Measurements from ENCODE around the gene CPD. TPM values are rescaled to one million over a fixed set of nuclear protein-coding genes. Genes with fewer than 3 reads are reported as not detected.
A peak's percentile ranks its signal among the peaks of the same experiment; 100 is the strongest.

Gene CPD
- polyA plus RNA-seq, 1 of the 3 experiments (the other 2 are of a cell fraction), result 12.5 TPM

DNA sequence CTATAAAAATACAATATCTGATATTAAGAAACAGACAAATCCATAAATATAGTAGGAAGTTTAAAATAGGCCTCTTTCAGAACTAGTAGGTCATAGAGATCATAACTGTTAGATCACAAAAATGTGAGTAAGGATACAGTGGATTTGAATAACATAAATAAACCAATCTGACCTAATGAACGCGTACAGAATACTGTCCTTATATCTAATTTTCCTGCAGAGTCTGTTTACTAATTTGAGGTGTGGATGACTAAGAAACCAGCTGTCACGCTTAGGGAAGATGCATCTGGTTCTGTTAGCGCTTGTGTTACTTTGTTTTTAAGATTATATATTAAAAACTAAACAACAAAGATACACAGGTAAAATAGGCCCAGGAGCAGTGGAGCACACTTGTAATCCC is 14.8 kb downstream of the CPD start:
- Histone ChIP-seq H3K27ac (ENCODE audit: low read depth in 2 of 2, low read length in 1 of 2) (no peak overlapping the region; a peak in 1 of 4 replicates), H3F3A (replicated peaks; ENCODE audit: insufficient read depth) (peaks cover 6% of the 10 kb centered on the region), H3K79me2 (ENCODE audit: insufficient read depth) (peaks cover 8% of the 10 kb centered on the region), H4K20me1 (ENCODE audit: insufficient read depth) (no peaks in the 10 kb centered on the region), H3K27me3 (ENCODE audit: insufficient read depth) (no peaks in the 10 kb centered on the region), H2AFZ (ENCODE audit: low read depth) (no peak overlapping the region), H3K9me3 (no peaks in the 10 kb centered on the region), H3K9me2 (no peaks in the 10 kb centered on the region), H3K36me3 (replicated peaks in 1 of 2; ENCODE audit: control insufficient read depth in 1 of 2, insufficient read depth in 2 of 2, low read length in 1 of 2) (peaks cover 4 to 11% of the 10 kb centered on the region in 2 experiments), H3K4me1 (ENCODE audit: control insufficient read depth in 1 of 2, insufficient read depth in 2 of 2, low read depth in 1 of 2, low read length in 1 of 2) (peaks cover 5 to 27% of the 10 kb centered on the region in 2 experiments; a peak in 2 of 4 replicates), H3K4me3 (ENCODE audit: low read depth in 2 of 2, low read length in 1 of 2) (no peak overlapping the region), H3K4me2 (no peak overlapping the region), H3K9ac (no peak overlapping the region)
- WGBS (ENCODE audit: low lambda C conversion rate), result 99% methylated on average over 4 of the region's 4 CpGs
- TF ChIP-seq, protein P1, sequence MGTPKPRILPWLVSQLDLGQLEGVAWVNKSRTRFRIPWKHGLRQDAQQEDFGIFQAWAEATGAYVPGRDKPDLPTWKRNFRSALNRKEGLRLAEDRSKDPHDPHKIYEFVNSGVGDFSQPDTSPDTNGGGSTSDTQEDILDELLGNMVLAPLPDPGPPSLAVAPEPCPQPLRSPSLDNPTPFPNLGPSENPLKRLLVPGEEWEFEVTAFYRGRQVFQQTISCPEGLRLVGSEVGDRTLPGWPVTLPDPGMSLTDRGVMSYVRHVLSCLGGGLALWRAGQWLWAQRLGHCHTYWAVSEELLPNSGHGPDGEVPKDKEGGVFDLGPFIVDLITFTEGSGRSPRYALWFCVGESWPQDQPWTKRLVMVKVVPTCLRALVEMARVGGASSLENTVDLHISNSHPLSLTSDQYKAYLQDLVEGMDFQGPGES (IDR thresholded peaks at IDR 0.05; ENCODE audit: low read depth, low read length), result no peak
- TF ChIP-seq RXRA (IDR thresholded peaks at IDR 0.05; ENCODE audit: borderline replicate concordance, low read depth) (no peak), SMC3 (IDR thresholded peaks at IDR 0.05; ENCODE audit: low read depth, low read length) (no peak), MAX (IDR thresholded peaks at IDR 0.05; ENCODE audit: low read depth) (no peak)
- ChIA-PET CTCF (interaction anchor here (1.1 to 1.4 kb wide), 3 partner anchors 10 to 14 kb away, joined by 3 to 4 read pairs (median 3); partner anchors contain the start of gene CPD), POLR2A (no interaction called here)
- DNase-seq, result no peak

GRCh38 chr17:30393911-30394867 is 15.5 kb downstream of the CPD start:
- ChIA-PET CTCF (interaction anchor here (0.6 to 1.2 kb wide), 4 partner anchors 11 to 465 kb away, joined by 3 read pairs; no protein-coding TSS in a partner anchor), POLR2A (interaction anchor here (1.6 kb wide), 1 partner anchor 14 kb away, joined by 4 read pairs; no protein-coding TSS in a partner anchor)
- DNase-seq, result no peak
- Histone ChIP-seq H3K4me3 (ENCODE audit: low read depth in 2 of 2, low read length in 1 of 2) (no peak overlapping the region), H3K9me3 (no peaks in the 10 kb centered on the region), H3K27ac (ENCODE audit: low read depth in 2 of 2, low read length in 1 of 2) (peak overlapping the region in 1 of 2 experiments; percentile 91; a peak in 2 of 4 replicates), H2AFZ (ENCODE audit: low read depth) (no peak overlapping the region), H3K9me2 (no peaks in the 10 kb centered on the region), H4K20me1 (ENCODE audit: insufficient read depth) (no peaks in the 10 kb centered on the region), H3K79me2 (ENCODE audit: insufficient read depth) (peaks cover 8% of the 10 kb centered on the region), H3K4me2 (no peak overlapping the region), H3F3A (replicated peaks; ENCODE audit: insufficient read depth) (peaks cover 6% of the 10 kb centered on the region), H3K9ac (no peak overlapping the region), H3K4me1 (ENCODE audit: control insufficient read depth in 1 of 2, insufficient read depth in 2 of 2, low read depth in 1 of 2, low read length in 1 of 2) (peaks cover 5 to 26% of the 10 kb centered on the region in 2 experiments; a peak in 2 of 4 replicates), H3K36me3 (replicated peaks in 1 of 2; ENCODE audit: control insufficient read depth in 1 of 2, insufficient read depth in 2 of 2, low read length in 1 of 2) (peaks cover 4 to 11% of the 10 kb centered on the region in 2 experiments), H3K27me3 (ENCODE audit: insufficient read depth) (no peaks in the 10 kb centered on the region)
- WGBS (ENCODE audit: low lambda C conversion rate), result 75% methylated on average over 6 of the region's 6 CpGs
- no peak for TF ChIP-seq MXI1 (IDR thresholded peaks at IDR 0.05; ENCODE audit: low read depth, low read length)
- TF ChIP-seq GATA2 (CRISPR knock-in tag; IDR thresholded peaks at IDR 0.05), result no peak
- TF ChIP-seq, protein P2, sequence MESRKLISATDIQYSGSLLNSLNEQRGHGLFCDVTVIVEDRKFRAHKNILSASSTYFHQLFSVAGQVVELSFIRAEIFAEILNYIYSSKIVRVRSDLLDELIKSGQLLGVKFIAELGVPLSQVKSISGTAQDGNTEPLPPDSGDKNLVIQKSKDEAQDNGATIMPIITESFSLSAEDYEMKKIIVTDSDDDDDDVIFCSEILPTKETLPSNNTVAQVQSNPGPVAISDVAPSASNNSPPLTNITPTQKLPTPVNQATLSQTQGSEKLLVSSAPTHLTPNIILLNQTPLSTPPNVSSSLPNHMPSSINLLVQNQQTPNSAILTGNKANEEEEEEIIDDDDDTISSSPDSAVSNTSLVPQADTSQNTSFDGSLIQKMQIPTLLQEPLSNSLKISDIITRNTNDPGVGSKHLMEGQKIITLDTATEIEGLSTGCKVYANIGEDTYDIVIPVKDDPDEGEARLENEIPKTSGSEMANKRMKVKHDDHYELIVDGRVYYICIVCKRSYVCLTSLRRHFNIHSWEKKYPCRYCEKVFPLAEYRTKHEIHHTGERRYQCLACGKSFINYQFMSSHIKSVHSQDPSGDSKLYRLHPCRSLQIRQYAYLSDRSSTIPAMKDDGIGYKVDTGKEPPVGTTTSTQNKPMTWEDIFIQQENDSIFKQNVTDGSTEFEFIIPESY (IDR thresholded peaks at IDR 0.05; ENCODE audit: borderline replicate concordance, low read depth), result no peak
- no peak for TF ChIP-seq NRF1 (IDR thresholded peaks at IDR 0.05; ENCODE audit: low read depth, low read length)
- no peak for TF ChIP-seq EZH2phosphoT487 (IDR thresholded peaks at IDR 0.05; ENCODE audit: borderline replicate concordance, low read depth)
- TF ChIP-seq TCF12 (IDR thresholded peaks at IDR 0.05), result no peak
- no peak for TF ChIP-seq MAX (IDR thresholded peaks at IDR 0.05; ENCODE audit: low read depth)
- no peak for TF ChIP-seq USF2 (IDR thresholded peaks at IDR 0.05; ENCODE audit: borderline replicate concordance, low read depth, low read length)
- TF ChIP-seq, protein P3, sequence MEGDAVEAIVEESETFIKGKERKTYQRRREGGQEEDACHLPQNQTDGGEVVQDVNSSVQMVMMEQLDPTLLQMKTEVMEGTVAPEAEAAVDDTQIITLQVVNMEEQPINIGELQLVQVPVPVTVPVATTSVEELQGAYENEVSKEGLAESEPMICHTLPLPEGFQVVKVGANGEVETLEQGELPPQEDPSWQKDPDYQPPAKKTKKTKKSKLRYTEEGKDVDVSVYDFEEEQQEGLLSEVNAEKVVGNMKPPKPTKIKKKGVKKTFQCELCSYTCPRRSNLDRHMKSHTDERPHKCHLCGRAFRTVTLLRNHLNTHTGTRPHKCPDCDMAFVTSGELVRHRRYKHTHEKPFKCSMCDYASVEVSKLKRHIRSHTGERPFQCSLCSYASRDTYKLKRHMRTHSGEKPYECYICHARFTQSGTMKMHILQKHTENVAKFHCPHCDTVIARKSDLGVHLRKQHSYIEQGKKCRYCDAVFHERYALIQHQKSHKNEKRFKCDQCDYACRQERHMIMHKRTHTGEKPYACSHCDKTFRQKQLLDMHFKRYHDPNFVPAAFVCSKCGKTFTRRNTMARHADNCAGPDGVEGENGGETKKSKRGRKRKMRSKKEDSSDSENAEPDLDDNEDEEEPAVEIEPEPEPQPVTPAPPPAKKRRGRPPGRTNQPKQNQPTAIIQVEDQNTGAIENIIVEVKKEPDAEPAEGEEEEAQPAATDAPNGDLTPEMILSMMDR (IDR thresholded peaks at IDR 0.05), result no peak
- TF ChIP-seq RCOR1 (IDR thresholded peaks at IDR 0.05; ENCODE audit: low read length), result no peak
- TF ChIP-seq, protein P4, sequence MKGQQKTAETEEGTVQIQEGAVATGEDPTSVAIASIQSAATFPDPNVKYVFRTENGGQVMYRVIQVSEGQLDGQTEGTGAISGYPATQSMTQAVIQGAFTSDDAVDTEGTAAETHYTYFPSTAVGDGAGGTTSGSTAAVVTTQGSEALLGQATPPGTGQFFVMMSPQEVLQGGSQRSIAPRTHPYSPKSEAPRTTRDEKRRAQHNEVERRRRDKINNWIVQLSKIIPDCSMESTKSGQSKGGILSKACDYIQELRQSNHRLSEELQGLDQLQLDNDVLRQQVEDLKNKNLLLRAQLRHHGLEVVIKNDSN (IDR thresholded peaks at IDR 0.05; ENCODE audit: borderline replicate concordance, low read depth), result no peak
- TF ChIP-seq PBX3 (IDR thresholded peaks at IDR 0.05), result no peak
- TF ChIP-seq SMC3 (IDR thresholded peaks at IDR 0.05; ENCODE audit: low read depth, low read length), result no peak
